Measurements from ENCODE around the gene HIVEP3.

HIVEP3 gene

DNA sequence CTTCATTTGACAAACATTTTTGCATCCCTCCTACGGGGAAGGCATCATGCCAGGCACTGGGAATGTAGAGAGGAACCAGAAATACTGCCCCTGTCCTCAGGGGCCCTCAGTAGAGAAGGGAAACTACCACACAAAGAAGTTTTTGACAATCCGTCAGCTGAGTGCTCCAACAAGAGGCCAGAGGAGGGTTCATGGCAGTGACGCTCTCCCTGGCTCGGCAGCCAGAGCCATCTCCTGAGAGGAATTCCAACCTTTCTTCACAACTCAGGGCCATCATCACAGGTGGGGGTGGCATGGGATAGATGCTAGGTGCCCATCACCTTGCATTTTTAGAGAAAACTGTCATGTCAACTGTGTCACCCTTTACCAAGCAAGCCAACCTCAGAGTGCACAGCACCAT, 154.1 kb downstream of the HIVEP3 start:
- Histone ChIP-seq H3K36me3 (ENCODE audit: control insufficient read depth in 4 of 4, insufficient read depth in 4 of 4, low read length in 3 of 4) (no peaks in the 10 kb centered on the region), H3K4me1 (ENCODE audit: control extremely low read depth in 1 of 4, control insufficient read depth in 4 of 4, insufficient read depth in 4 of 4, low read length in 3 of 4) (peaks cover 30 to 63% (median 55%) of the 10 kb centered on the region in 4 experiments), H3K9me3 (ENCODE audit: control extremely low read depth in 1 of 5, control insufficient read depth in 4 of 5, insufficient read depth in 2 of 5, low read depth in 1 of 5, low read length in 4 of 5) (peaks cover 0 to 13% (median 6%) of the 10 kb centered on the region in 5 experiments), H3K4me3 (ENCODE audit: control insufficient read depth in 1 of 7, extremely low read depth in 1 of 7, insufficient read depth in 4 of 7, low read depth in 2 of 7, low read length in 6 of 7) (peak overlapping the region in 5 of 7 experiments; percentile 4 to 43 (median 33)), H3K27ac (ENCODE audit: insufficient read depth in 1 of 2, low read depth in 1 of 2, low read length in 2 of 2, poor library complexity in 1 of 2, severe bottlenecking in 2 of 2) (peak overlapping the region in 1 of 2 experiments; percentile 47), H3K27me3 (replicated peaks in 2 of 5; ENCODE audit: control insufficient read depth in 4 of 5, insufficient read depth in 5 of 5, low read length in 4 of 5) (no peaks in the 10 kb centered on the region)
- CTCF ChIA-PET, result interaction anchor here (0.9 to 1.2 kb wide), 5 partner anchors 9 to 189 kb away, joined by 3 to 4 read pairs (median 3); no protein-coding TSS in a partner anchor
- POLR2A ChIA-PET, result no interaction called here
- peak in 2 of 3 donors; percentile 44 to 52 for DNase-seq
- 27% methylated on average over 2 of the region's 4 CpGs for WGBS (ENCODE audit: insufficient coverage)

DNA sequence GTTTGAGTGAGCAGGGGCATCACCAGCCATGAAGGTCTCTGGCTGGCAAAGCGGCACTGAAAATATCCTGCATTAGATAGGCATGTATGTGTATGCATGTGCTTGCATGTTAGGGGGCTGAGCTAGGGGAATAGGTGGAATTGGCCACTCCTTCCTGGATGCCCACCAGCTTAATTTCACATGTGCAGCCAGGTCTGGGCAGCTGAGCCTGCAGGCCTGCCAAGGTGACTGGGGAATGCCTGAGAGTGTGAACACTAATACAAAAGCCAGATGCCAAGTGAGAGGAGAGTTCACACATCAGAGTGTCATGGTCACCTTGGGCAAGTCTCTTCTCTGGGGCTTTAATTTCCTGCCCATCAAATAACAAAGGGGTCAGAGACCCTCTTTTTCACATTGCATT, 155.9 kb downstream of the HIVEP3 start:
- Histone ChIP-seq H3K4me3 (ENCODE audit: control insufficient read depth in 1 of 7, extremely low read depth in 1 of 7, insufficient read depth in 4 of 7, low read depth in 2 of 7, low read length in 6 of 7) (no peak overlapping the region), H3K9me3 (ENCODE audit: control extremely low read depth in 1 of 5, control insufficient read depth in 4 of 5, insufficient read depth in 2 of 5, low read depth in 1 of 5, low read length in 4 of 5) (peaks cover 0 to 13% (median 6%) of the 10 kb centered on the region in 5 experiments), H3K4me1 (ENCODE audit: control extremely low read depth in 1 of 4, control insufficient read depth in 4 of 4, insufficient read depth in 4 of 4, low read length in 3 of 4) (peaks cover 14 to 44% (median 38%) of the 10 kb centered on the region in 4 experiments), H3K36me3 (ENCODE audit: control insufficient read depth in 4 of 4, insufficient read depth in 4 of 4, low read length in 3 of 4) (no peaks in the 10 kb centered on the region), H3K27ac (ENCODE audit: insufficient read depth in 1 of 2, low read depth in 1 of 2, low read length in 2 of 2, poor library complexity in 1 of 2, severe bottlenecking in 2 of 2) (no peak overlapping the region), H3K27me3 (replicated peaks in 2 of 5; ENCODE audit: control insufficient read depth in 4 of 5, insufficient read depth in 5 of 5, low read length in 4 of 5) (no peaks in the 10 kb centered on the region)
- no CpG with 5 or more reads among the region's 1 CpG for WGBS (ENCODE audit: insufficient coverage)
- ChIA-PET CTCF (interaction anchor here (1.1 to 1.5 kb wide), 2 partner anchors 21 to 30 kb away, joined by 3 to 4 read pairs; no protein-coding TSS in a partner anchor), POLR2A (interaction anchor here (0.6 kb wide), 1 partner anchor 28 kb away, joined by 3 read pairs; no protein-coding TSS in a partner anchor)
- DNase-seq, result no peak

DNA sequence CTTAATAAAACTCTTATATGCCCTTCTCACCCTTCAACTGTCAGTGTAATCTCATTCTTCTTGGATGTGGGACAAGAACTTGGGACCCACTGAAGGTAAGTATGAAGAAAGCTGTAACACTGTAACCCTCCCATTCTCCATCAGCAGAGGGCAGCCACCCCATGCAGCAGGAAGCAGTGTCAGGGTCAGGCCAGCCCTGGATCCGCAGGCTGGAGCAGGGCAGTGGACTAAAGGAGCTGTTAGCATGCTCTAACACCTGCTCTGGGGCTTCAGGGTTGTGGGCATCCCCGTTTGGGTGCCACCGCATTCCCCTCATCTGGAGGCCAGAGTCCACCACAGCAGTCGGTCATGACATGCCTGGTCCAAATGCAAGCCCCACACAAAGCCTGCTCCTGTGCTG, 156.5 kb downstream of the HIVEP3 start:
- no peaks in the 10 kb centered on the region for H3K27me3 ChIP-seq (replicated peaks in 2 of 5; ENCODE audit: control insufficient read depth in 4 of 5, insufficient read depth in 5 of 5, low read length in 4 of 5)
- WGBS (ENCODE audit: insufficient coverage), result 75% methylated on average over 4 of the region's 4 CpGs
- POLR2A ChIA-PET, result interaction anchor here (0.6 kb wide), 1 partner anchor 27 kb away, joined by 3 read pairs; no protein-coding TSS in a partner anchor
- no peak overlapping the region for H3K4me3 ChIP-seq (ENCODE audit: control insufficient read depth in 1 of 7, extremely low read depth in 1 of 7, insufficient read depth in 4 of 7, low read depth in 2 of 7, low read length in 6 of 7)
- H3K36me3 ChIP-seq (ENCODE audit: control insufficient read depth in 4 of 4, insufficient read depth in 4 of 4, low read length in 3 of 4), result no peaks in the 10 kb centered on the region
- peaks cover 10 to 39% (median 32%) of the 10 kb centered on the region in 4 experiments for H3K4me1 ChIP-seq (ENCODE audit: control extremely low read depth in 1 of 4, control insufficient read depth in 4 of 4, insufficient read depth in 4 of 4, low read length in 3 of 4)
- H3K27ac ChIP-seq (ENCODE audit: insufficient read depth in 1 of 2, low read depth in 1 of 2, low read length in 2 of 2, poor library complexity in 1 of 2, severe bottlenecking in 2 of 2), result no peak overlapping the region
- CTCF ChIA-PET, result interaction anchor here (1.1 to 1.5 kb wide), 2 partner anchors 21 to 31 kb away, joined by 3 to 4 read pairs; no protein-coding TSS in a partner anchor
- H3K9me3 ChIP-seq (ENCODE audit: control extremely low read depth in 1 of 5, control insufficient read depth in 4 of 5, insufficient read depth in 2 of 5, low read depth in 1 of 5, low read length in 4 of 5), result peaks cover 0 to 13% (median 6%) of the 10 kb centered on the region in 5 experiments
- DNase-seq, result no peak

DNA sequence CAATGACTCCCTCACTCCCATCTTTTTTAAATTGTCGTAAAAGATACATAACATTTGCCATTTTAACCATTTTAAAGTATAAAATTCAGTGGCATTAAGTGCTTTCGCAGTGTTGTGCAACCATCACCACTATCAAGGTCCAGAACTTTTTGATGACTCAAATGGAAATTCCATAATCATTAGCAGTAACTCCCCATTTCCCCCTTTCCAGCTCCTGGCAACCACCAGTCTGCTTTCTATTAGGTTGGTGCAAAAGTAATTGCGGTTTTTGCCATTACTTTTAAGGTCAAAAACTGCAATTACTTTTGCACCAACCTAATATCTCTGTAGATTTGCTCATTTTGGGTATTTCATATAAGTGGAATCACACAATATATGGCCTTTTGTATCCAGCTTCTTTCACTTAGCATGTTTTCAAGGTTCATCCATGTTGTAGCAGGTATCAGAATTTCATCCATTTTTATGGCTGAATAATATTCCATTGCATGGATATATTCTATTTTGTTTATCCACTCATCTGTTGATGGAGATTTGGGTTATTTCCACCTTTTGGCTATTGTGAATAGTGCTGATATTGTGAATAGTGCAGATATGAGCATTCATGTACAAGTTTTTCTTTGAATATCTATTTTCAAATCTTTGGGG, 159.7 kb downstream of the HIVEP3 start:
- H3K4me3 ChIP-seq (ENCODE audit: control insufficient read depth in 1 of 7, extremely low read depth in 1 of 7, insufficient read depth in 4 of 7, low read depth in 2 of 7, low read length in 6 of 7), result no peak overlapping the region

DNA sequence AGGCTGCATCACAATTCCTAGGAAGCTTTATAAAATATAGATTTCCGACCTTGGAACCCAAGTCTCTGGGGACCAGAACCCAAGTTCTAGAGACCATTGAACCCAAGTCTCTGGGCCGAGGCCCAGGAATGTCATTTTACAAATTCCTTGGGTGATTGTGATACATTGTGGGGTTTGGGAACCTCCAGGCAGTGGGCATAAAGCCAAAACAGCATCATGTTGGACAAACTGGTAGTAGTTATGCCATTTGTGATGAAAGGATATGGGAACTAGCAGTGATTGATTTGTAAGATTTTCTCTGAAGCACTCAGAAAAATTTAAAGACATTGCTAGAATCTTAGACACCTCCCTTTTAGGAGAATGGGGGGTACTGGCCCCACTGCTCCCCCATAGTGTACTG, 160.2 kb downstream of the HIVEP3 start:
- H3K27ac ChIP-seq (ENCODE audit: insufficient read depth in 1 of 2, low read depth in 1 of 2, low read length in 2 of 2, poor library complexity in 1 of 2, severe bottlenecking in 2 of 2), result no peak overlapping the region
- peaks cover 0 to 13% (median 6%) of the 10 kb centered on the region in 5 experiments for H3K9me3 ChIP-seq (ENCODE audit: control extremely low read depth in 1 of 5, control insufficient read depth in 4 of 5, insufficient read depth in 2 of 5, low read depth in 1 of 5, low read length in 4 of 5)
- H3K4me3 ChIP-seq (ENCODE audit: control insufficient read depth in 1 of 7, extremely low read depth in 1 of 7, insufficient read depth in 4 of 7, low read depth in 2 of 7, low read length in 6 of 7), result no peak overlapping the region
- H3K27me3 ChIP-seq (replicated peaks in 2 of 5; ENCODE audit: control insufficient read depth in 4 of 5, insufficient read depth in 5 of 5, low read length in 4 of 5), result no peaks in the 10 kb centered on the region
- H3K4me1 ChIP-seq (ENCODE audit: control extremely low read depth in 1 of 4, control insufficient read depth in 4 of 4, insufficient read depth in 4 of 4, low read length in 3 of 4), result peaks cover 0 to 16% (median 5%) of the 10 kb centered on the region in 4 experiments
- ChIA-PET CTCF (no interaction called here), POLR2A (no interaction called here)
- H3K36me3 ChIP-seq (ENCODE audit: control insufficient read depth in 4 of 4, insufficient read depth in 4 of 4, low read length in 3 of 4), result no peaks in the 10 kb centered on the region
- no peak for DNase-seq
- 100% methylated on average over 2 of the region's 2 CpGs for WGBS (ENCODE audit: insufficient coverage)

More for the DNA sequence above, 159.7 kb downstream of the HIVEP3 start:
- Histone ChIP-seq H3K27ac (ENCODE audit: insufficient read depth in 1 of 2, low read depth in 1 of 2, low read length in 2 of 2, poor library complexity in 1 of 2, severe bottlenecking in 2 of 2) (no peak overlapping the region), H3K36me3 (ENCODE audit: control insufficient read depth in 4 of 4, insufficient read depth in 4 of 4, low read length in 3 of 4) (no peaks in the 10 kb centered on the region), H3K9me3 (ENCODE audit: control extremely low read depth in 1 of 5, control insufficient read depth in 4 of 5, insufficient read depth in 2 of 5, low read depth in 1 of 5, low read length in 4 of 5) (peaks cover 0 to 13% (median 6%) of the 10 kb centered on the region in 5 experiments), H3K4me1 (ENCODE audit: control extremely low read depth in 1 of 4, control insufficient read depth in 4 of 4, insufficient read depth in 4 of 4, low read length in 3 of 4) (peaks cover 0 to 17% (median 6%) of the 10 kb centered on the region in 4 experiments), H3K27me3 (replicated peaks in 2 of 5; ENCODE audit: control insufficient read depth in 4 of 5, insufficient read depth in 5 of 5, low read length in 4 of 5) (no peaks in the 10 kb centered on the region)
- DNase-seq, result no peak
- WGBS (ENCODE audit: insufficient coverage), result 100% methylated on average over 2 of the region's 3 CpGs
- ChIA-PET POLR2A (no interaction called here), CTCF (no interaction called here)

DNA sequence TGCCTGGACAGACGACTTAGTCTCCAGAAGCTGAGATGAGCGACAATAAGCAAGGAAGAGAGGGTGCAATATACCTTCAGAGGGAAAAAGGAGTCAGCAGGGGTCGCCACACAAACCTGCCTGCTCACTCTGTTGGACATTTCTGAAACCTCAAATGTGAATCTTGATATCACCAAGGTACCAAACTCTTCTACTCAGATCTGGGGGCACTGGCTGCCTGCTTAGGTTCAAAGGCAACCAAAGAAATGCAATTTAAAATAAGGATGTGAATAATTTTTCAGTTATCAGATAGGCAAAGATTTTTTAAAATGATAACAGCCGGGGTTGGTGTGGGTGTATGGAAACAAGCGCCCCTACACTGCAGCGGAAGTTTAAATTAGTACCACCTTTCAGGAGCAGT, 164.2 kb downstream of the HIVEP3 start:
- ChIA-PET POLR2A (no interaction called here), CTCF (interaction anchor here (0.9 to 1.9 kb wide), 5 partner anchors 10 to 55 kb away, joined by 3 to 4 read pairs (median 3); no protein-coding TSS in a partner anchor)
- Histone ChIP-seq H3K4me1 (ENCODE audit: control extremely low read depth in 1 of 4, control insufficient read depth in 4 of 4, insufficient read depth in 4 of 4, low read length in 3 of 4) (peaks cover 6 to 42% (median 34%) of the 10 kb centered on the region in 4 experiments), H3K9me3 (ENCODE audit: control extremely low read depth in 1 of 5, control insufficient read depth in 4 of 5, insufficient read depth in 2 of 5, low read depth in 1 of 5, low read length in 4 of 5) (no peaks in the 10 kb centered on the region), H3K27me3 (replicated peaks in 2 of 5; ENCODE audit: control insufficient read depth in 4 of 5, insufficient read depth in 5 of 5, low read length in 4 of 5) (no peaks in the 10 kb centered on the region), H3K4me3 (ENCODE audit: control insufficient read depth in 1 of 7, extremely low read depth in 1 of 7, insufficient read depth in 4 of 7, low read depth in 2 of 7, low read length in 6 of 7) (no peak overlapping the region), H3K36me3 (ENCODE audit: control insufficient read depth in 4 of 4, insufficient read depth in 4 of 4, low read length in 3 of 4) (no peaks in the 10 kb centered on the region), H3K27ac (ENCODE audit: insufficient read depth in 1 of 2, low read depth in 1 of 2, low read length in 2 of 2, poor library complexity in 1 of 2, severe bottlenecking in 2 of 2) (no peak overlapping the region)
- DNase-seq, result peak in 2 of 3 donors; percentile 35 to 41
- WGBS (ENCODE audit: insufficient coverage), result 70% methylated on average over 5 of the region's 6 CpGs

DNA sequence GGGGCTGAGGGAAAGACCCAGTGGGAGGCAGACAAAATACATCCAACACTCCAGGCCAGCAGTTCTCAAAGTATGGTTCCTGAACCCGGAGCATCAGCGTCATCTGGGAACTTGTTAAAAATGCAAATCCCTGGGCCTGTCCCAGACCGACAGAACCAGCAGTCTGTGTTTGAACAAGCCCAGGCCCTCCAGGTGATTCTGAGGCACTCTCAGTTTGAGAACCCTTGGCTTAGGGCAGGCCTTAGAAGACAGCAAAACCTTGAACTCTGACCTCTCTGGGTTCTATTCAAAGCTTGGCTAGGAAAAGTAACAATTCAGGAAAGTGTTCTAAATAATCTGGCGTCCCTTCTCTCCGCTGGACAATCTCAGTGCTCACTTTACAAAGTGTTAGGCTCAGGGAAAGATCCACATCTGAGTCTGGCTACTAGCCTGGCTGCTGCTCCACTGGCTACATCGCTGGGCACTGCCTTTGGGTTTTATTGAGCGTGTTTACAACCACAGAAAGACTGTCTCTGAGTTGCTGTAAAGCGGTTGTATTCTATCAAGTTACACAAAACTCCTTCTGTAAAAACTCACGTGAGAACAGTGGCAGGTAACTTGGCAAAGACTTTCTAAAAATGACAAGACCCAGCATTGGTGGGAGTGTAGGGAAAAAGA, 166.1 kb downstream of the HIVEP3 start:
- DNase-seq, result no peak
- POLR2A ChIA-PET, result no interaction called here
- H3K27me3 ChIP-seq (replicated peaks in 2 of 5; ENCODE audit: control insufficient read depth in 4 of 5, insufficient read depth in 5 of 5, low read length in 4 of 5), result no peaks in the 10 kb centered on the region
- CTCF ChIA-PET, result interaction anchor here (0.7 kb wide), 1 partner anchor 31 kb away, joined by 3 read pairs; no protein-coding TSS in a partner anchor
- no peak overlapping the region for H3K27ac ChIP-seq (ENCODE audit: insufficient read depth in 1 of 2, low read depth in 1 of 2, low read length in 2 of 2, poor library complexity in 1 of 2, severe bottlenecking in 2 of 2)
- H3K4me1 ChIP-seq (ENCODE audit: control extremely low read depth in 1 of 4, control insufficient read depth in 4 of 4, insufficient read depth in 4 of 4, low read length in 3 of 4), result peaks cover 6 to 44% (median 35%) of the 10 kb centered on the region in 4 experiments
- H3K9me3 ChIP-seq (ENCODE audit: control extremely low read depth in 1 of 5, control insufficient read depth in 4 of 5, insufficient read depth in 2 of 5, low read depth in 1 of 5, low read length in 4 of 5), result no peaks in the 10 kb centered on the region
- no peaks in the 10 kb centered on the region for H3K36me3 ChIP-seq (ENCODE audit: control insufficient read depth in 4 of 4, insufficient read depth in 4 of 4, low read length in 3 of 4)
- 97% methylated on average over 7 of the region's 9 CpGs for WGBS (ENCODE audit: insufficient coverage)
- no peak overlapping the region for H3K4me3 ChIP-seq (ENCODE audit: control insufficient read depth in 1 of 7, extremely low read depth in 1 of 7, insufficient read depth in 4 of 7, low read depth in 2 of 7, low read length in 6 of 7)

Data from common myeloid progenitor, CD34-positive (primary cell).